Adrenal gland (tissue), 12 donors: ENCODE data around the gene CDH4. TPM values are rescaled to one million over a fixed set of nuclear protein-coding genes. Genes with fewer than 3 reads are reported as not detected.

Source experiments
- DNase-seq, 7 donors: peaks; one replicate each; pipeline ENCODE4 v3.0.0-alpha.2; 2019 to 2020
- H3K27ac ChIP-seq, 5 donors: fragments of 200-600 bp; sonication (generic) in 4 of 5; 1 replicate in 3 of 5; 2 replicates in 2 of 5; pipeline versions ENCODE4 v1.5.1 to v1.8.0; 2016 to 2020; ENCODE audit warnings: mild to moderate bottlenecking in 1 of 5
- H3K27me3 ChIP-seq: fragments of 200-600 bp; 2 replicates; pipeline ENCODE4 v1.8.0; 2021
- H3K36me3 ChIP-seq, 2 donors: fragments of 200-600 bp; replicated peaks in 1 of 2; 1 replicate in 1 of 2; 2 replicates in 1 of 2; pipeline versions ENCODE4 v1.5.1 to v1.8.0; 2018 to 2022
- H3K4me1 ChIP-seq, 2 donors: fragments of 200-600 bp; replicated peaks in 1 of 2; 1 replicate in 1 of 2; 2 replicates in 1 of 2; pipeline versions ENCODE4 v1.5.1 to v1.8.0; 2018 to 2021
- H3K4me3 ChIP-seq, 4 donors: fragments of 200-600 bp; sonication (generic) in 3 of 4; one replicate each; pipeline ENCODE4 v1.5.1; 2016 to 2018
- H3K9me3 ChIP-seq, 3 donors: fragments of 200-600 bp; sonication (generic) in 1 of 3; replicated peaks in 1 of 3; 1 replicate in 2 of 3; 2 replicates in 1 of 3; pipeline versions ENCODE4 v1.5.1 to v1.8.0; 2016 to 2021
- CTCF ChIP-seq, 6 experiments: fragments of 450-650 bp in 4 of 6; fragments of 200-600 bp in 2 of 6; sonication (generic) in 1 of 6; IDR thresholded peaks; 1 replicate in 5 of 6; 2 replicates in 1 of 6; pipeline versions ENCODE4 v1.5.1 to v1.8.0; 2016 to 2021; ENCODE audit warnings: antibody characterized with exemption in 6 of 6, mild to moderate bottlenecking in 2 of 6, moderate library complexity in 1 of 6
- POLR2A ChIP-seq, 2 donors: fragments of 450-650 bp; IDR thresholded peaks; one replicate each; pipeline ENCODE4 v1.6.1; 2017; ENCODE audit warnings: antibody characterized with exemption in 2 of 2, mild to moderate bottlenecking in 2 of 2, moderate library complexity in 1 of 2
- WGBS, 4 donors: extraction: QIAGEN DNeasy Blood & Tissue Kit in 2 of 4; methylation state at CpG; one replicate each; pipeline versions ENCODE4 v1.1.5 to v1.1.7; 2013 to 2017; 5-methylcytosine and 5-hydroxymethylcytosine counted together
- intact Hi-C, 2 donors: fragments of 100-400 bp; cut with DNase I; formaldehyde crosslinking; loops; one replicate each; pipeline versions ENCODE4 v1.14.1 to v1.15.0; 2022 to 2023
- polyA plus RNA-seq, 3 donors: library from polyadenylated mRNA; stranded (reverse); fragments of 200-250 nt in 2 of 3; fragments of 350-450 nt in 1 of 3; fragmentation: Illumina TruSeq in 1 of 3; extraction: RNeasy Lipid Tissue Mini Kit (QIAGEN cat#74804) in 1 of 3; gene quantifications; one replicate each; pipeline ENCODE4 v1.2.3, GENCODE V29; 2013 to 2014
- total RNA-seq, 9 donors: library from RNA; depleted of rRNA in 4 of 9; stranded (reverse); fragments of >200 nt in 4 of 9; fragments of 120-200 nt in 1 of 9; fragmentation: NEBNext Ultra II Directional in 1 of 9; extraction: Animal tissue kit (Norgen Biotek cat#: 25700) in 1 of 9; gene quantifications; one replicate each; pipeline versions ENCODE4 v1.1.0 to v1.2.4, GENCODE V29; 2013 to 2023
- donor health status: healthy with polysubstance abuse.
- donor health status: Bipolar disorder and iron deficiency.
- donor health status: DM: yes; HTN: yes; CAD: no.
- donor health status: DM: no; HTN: no; CAD: no.
- donor health status: DM: no; HTN: no; CAD: no.
- donor health status: DM: yes; HTN: yes; CAD: no.

Gene CDH4
- total and polyA plus RNA-seq, 12 donors, result 0.08 to 0.53 (median 0.20) TPM; not detected in 3

DNA sequence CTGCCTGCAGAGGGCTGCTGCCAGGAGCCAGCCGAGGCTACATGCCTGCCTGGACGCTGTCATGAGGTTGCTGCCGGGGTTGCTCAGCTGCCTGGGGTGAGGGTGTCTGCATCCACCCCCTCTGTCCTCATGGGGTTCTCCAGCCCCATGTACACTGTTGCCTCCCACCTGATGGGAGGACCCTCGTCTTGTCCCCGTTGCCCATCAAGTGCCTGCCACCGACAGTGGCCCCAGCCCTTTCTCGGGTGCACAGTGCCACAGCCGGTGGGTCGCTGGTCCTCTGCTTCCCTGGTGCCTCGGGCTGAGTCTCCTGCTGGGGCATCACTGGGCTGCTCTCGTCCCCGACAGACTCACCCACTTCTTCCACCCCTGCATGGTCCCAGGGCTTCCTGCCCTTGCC is 313.7 kb downstream of the CDH4 start:
- intact Hi-C loops, result no loop called here
- 86 to 94% (median 87%) methylated on average over 6 to 12 of the region's 12 CpGs for WGBS, 4 donors
- no peak for TF ChIP-seq POLR2A (IDR thresholded peaks at IDR 0.05)

GRCh38 chr20:61566691-61567090 is 314.6 kb downstream of the CDH4 start:
- Histone ChIP-seq H3K4me3 (no peak overlapping the region), H3K4me1 (no peaks in the 10 kb centered on the region), H3K27me3 (no peaks in the 10 kb centered on the region), H3K36me3 (no peaks in the 10 kb centered on the region), H3K9me3 (no peaks in the 10 kb centered on the region), H3K27ac (no peak overlapping the region)
- 75 to 85% (median 79%) methylated on average over 17 to 22 of the region's 22 CpGs for WGBS, 4 donors
- intact Hi-C loops, result no loop called here
- TF ChIP-seq POLR2A (IDR thresholded peaks at IDR 0.05) (no peak), CTCF (IDR thresholded peaks at IDR 0.05) (no peak)
- no peak for DNase-seq

More for the DNA sequence above, 313.7 kb downstream of the CDH4 start:
- no peaks in the 10 kb centered on the region for H3K36me3 ChIP-seq
- no peak overlapping the region for H3K27ac ChIP-seq
- H3K4me1 ChIP-seq, result no peaks in the 10 kb centered on the region
- no peaks in the 10 kb centered on the region for H3K27me3 ChIP-seq
- no peak overlapping the region for H3K4me3 ChIP-seq
- DNase-seq, result no peak
- H3K9me3 ChIP-seq, result no peaks in the 10 kb centered on the region

GRCh38 chr20:61567204-61567603 is 315.1 kb downstream of the CDH4 start:
- no peaks in the 10 kb centered on the region for H3K27me3 ChIP-seq
- intact Hi-C loops, result no loop called here
- H3K4me1 ChIP-seq, result no peaks in the 10 kb centered on the region
- 38 to 58% (median 49%) methylated on average over 2 to 4 of the region's 4 CpGs for WGBS, 4 donors
- H3K36me3 ChIP-seq, result no peaks in the 10 kb centered on the region
- H3K4me3 ChIP-seq, result no peak overlapping the region
- no peak for TF ChIP-seq CTCF (IDR thresholded peaks at IDR 0.05)
- H3K27ac ChIP-seq, result no peak overlapping the region
- H3K9me3 ChIP-seq, result no peaks in the 10 kb centered on the region
- DNase-seq, result no peak

DNA sequence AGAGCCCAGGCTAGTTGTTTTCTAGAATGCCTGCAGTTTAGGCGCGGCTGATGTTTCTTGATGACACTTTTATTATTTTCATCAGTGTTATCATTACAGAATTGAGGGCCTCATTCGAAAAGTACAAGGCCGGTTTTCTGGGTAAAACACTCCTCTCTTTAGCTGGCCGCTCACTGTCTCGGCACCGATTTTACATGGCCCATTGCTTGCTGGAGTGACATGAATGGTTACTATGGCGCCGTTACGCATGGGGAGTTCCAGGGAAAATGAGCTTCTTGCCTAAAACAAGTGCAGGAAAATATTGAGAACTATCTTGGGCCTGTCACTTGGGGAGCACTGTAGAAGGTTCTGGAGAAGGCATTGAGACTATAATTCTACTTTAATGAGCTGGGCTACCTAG is 317.8 kb downstream of the CDH4 start:
- no peak for DNase-seq
- H3K36me3 ChIP-seq, result no peaks in the 10 kb centered on the region
- 81 to 87% (median 84%) methylated on average over 10 of the region's 10 CpGs for WGBS, 4 donors
- TF ChIP-seq CTCF (IDR thresholded peaks at IDR 0.05) (no peak), POLR2A (IDR thresholded peaks at IDR 0.05) (no peak)
- H3K4me1 ChIP-seq, result no peaks in the 10 kb centered on the region
- H3K27me3 ChIP-seq, result peaks cover 3% of the 10 kb centered on the region
- H3K9me3 ChIP-seq, result no peaks in the 10 kb centered on the region
- no peak overlapping the region for H3K4me3 ChIP-seq
- no peak overlapping the region for H3K27ac ChIP-seq
- intact Hi-C loops, result no loop called here

GRCh38 chr20:61570646-61571195 is 318.7 kb downstream of the CDH4 start:
- no peak overlapping the region for H3K27ac ChIP-seq
- TF ChIP-seq CTCF (IDR thresholded peaks at IDR 0.05) (no peak), POLR2A (IDR thresholded peaks at IDR 0.05) (no peak)
- no peaks in the 10 kb centered on the region for H3K9me3 ChIP-seq
- no peak overlapping the region for H3K4me3 ChIP-seq
- intact Hi-C loops, result no loop called here
- no peaks in the 10 kb centered on the region for H3K4me1 ChIP-seq
- peaks cover 3% of the 10 kb centered on the region for H3K27me3 ChIP-seq
- no peaks in the 10 kb centered on the region for H3K36me3 ChIP-seq
- DNase-seq, result no peak
- 68 to 73% (median 73%) methylated on average over 14 of the region's 14 CpGs for WGBS, 4 donors
